IMR-90 (cell line): ENCODE measurements around the gene NETO2. TPM values are rescaled to one million over a fixed set of nuclear protein-coding genes. Genes with fewer than 3 reads are reported as not detected.

Experiments used
- ATAC-seq: fragments of 200-7000 bp; cut with Tn5 transposase; 2 replicates; pipeline ENCODE4 v1.9.1; 2020; ENCODE audit warnings: low read depth, mild to moderate bottlenecking, moderate library complexity
- BruUV-seq: library from RNA; stranded (reverse); fragments of 400-500 nt; replicated peaks from 2 replicates; lab custom pipeline; 2021; lab: Mats Ljungman, UMichigan
- CTCF ChIA-PET: fragments of 300-600 bp; formaldehyde crosslinking; extraction: SDS; loops from one replicate; lab custom pipeline; 2021; ENCODE audit warnings: antibody characterized with exemption; lab: Yijun Ruan, JAX
- POLR2A ChIA-PET: fragments of 300-600 bp; sonication (Branson Sonifier 250); formaldehyde crosslinking; loops from one replicate; lab custom pipeline; 2022; ENCODE audit warnings: antibody characterized with exemption; ENCODE audit not compliant: unreplicated experiment; lab: Charles Lee
- DNase-seq: peaks from one replicate; pipeline ENCODE4 v3.0.0; 2013
- H2AFZ ChIP-seq: replicated peaks from 2 replicates; pipeline ENCODE3; 2013; ENCODE audit warnings: low read length, mild to moderate bottlenecking; ENCODE audit not compliant: poor library complexity
- H2AK5ac ChIP-seq: 2 replicates; pipeline ENCODE4 v1.6.1; 2013; ENCODE audit warnings: low read depth, low read length, inconsistent platforms
- H2AK9ac ChIP-seq: replicated peaks from 2 replicates; pipeline ENCODE3; 2013; ENCODE audit warnings: mild to moderate bottlenecking, low read depth, low read length, moderate library complexity; ENCODE audit not compliant: poor library complexity
- H2BK120ac ChIP-seq: 2 replicates; pipeline ENCODE4 v1.6.1; 2013; ENCODE audit warnings: low read depth, low read length, inconsistent platforms
- H2BK15ac ChIP-seq: 3 replicates; pipeline ENCODE4 v1.6.1; 2013; ENCODE audit warnings: low read depth, low read length, inconsistent platforms
- H2BK20ac ChIP-seq: 2 replicates; pipeline ENCODE4 v1.6.1; 2013; ENCODE audit warnings: low read depth, mild to moderate bottlenecking, inconsistent platforms, low read length, moderate library complexity
- H2BK5ac ChIP-seq: 2 replicates; pipeline ENCODE4 v1.6.1; 2013; ENCODE audit warnings: mild to moderate bottlenecking, low read depth, low read length, inconsistent platforms; ENCODE audit not compliant: poor library complexity, severe bottlenecking
- H3K14ac ChIP-seq: replicated peaks from 2 replicates; pipeline ENCODE4 v1.6.1; 2013; ENCODE audit warnings: low read depth, low read length, inconsistent platforms
- H3K18ac ChIP-seq: 2 replicates; pipeline ENCODE4 v1.6.1; 2013; ENCODE audit warnings: low read depth, low read length, control low read depth
- H3K23ac ChIP-seq: 2 replicates; pipeline ENCODE4 v1.6.1; 2013; ENCODE audit warnings: low read depth, low read length, inconsistent platforms
- H3K27ac ChIP-seq: 2 replicates; pipeline ENCODE4 v1.5.1; 2013; ENCODE audit warnings: mild to moderate bottlenecking, control low read depth, low read length; ENCODE audit not compliant: insufficient read depth
- H3K27me3 ChIP-seq: 2 replicates; pipeline ENCODE4 v1.6.1; 2013; ENCODE audit warnings: low read length; ENCODE audit not compliant: control insufficient read depth, insufficient read depth
- H3K36me3 ChIP-seq: 2 replicates; pipeline ENCODE4 v1.6.1; 2013; ENCODE audit warnings: low read length, mixed read lengths; ENCODE audit not compliant: control insufficient read depth, insufficient read depth
- H3K4ac ChIP-seq: 2 replicates; pipeline ENCODE4 v1.6.1; 2013; ENCODE audit warnings: low read depth, low read length, inconsistent platforms
- H3K4me1 ChIP-seq: 2 replicates; pipeline ENCODE4 v1.6.1; 2013; ENCODE audit warnings: low read length, mixed read lengths; ENCODE audit not compliant: control insufficient read depth, insufficient read depth
- H3K4me2 ChIP-seq: 2 replicates; pipeline ENCODE4 v1.6.1; 2013; ENCODE audit warnings: low read depth, mild to moderate bottlenecking, control low read depth, low read length, moderate library complexity
- H3K4me3 ChIP-seq: 2 replicates; pipeline ENCODE4 v1.5.1; 2013; ENCODE audit warnings: low read depth, mild to moderate bottlenecking, control low read depth, low read length, moderate library complexity; ENCODE audit not compliant: insufficient read depth
- H3K56ac ChIP-seq: 2 replicates; pipeline ENCODE4 v1.6.1; 2013; ENCODE audit warnings: low read length, inconsistent platforms; ENCODE audit not compliant: insufficient read depth; ENCODE audit errors: extremely low read depth
- H3K79me1 ChIP-seq, 2 experiments: 2 replicates each; pipeline ENCODE4 v1.6.1; 2013; ENCODE audit warnings: low read length in 2 of 2, inconsistent platforms in 1 of 2, low read depth in 1 of 2
- H3K9ac ChIP-seq: 2 replicates; pipeline ENCODE4 v1.6.1; 2013; ENCODE audit warnings: low read depth, low read length, control low read depth
- H3K9me1 ChIP-seq: 2 replicates; pipeline ENCODE4 v1.6.1; 2013; ENCODE audit warnings: low read length, inconsistent platforms; ENCODE audit not compliant: insufficient read depth
- H3K9me3 ChIP-seq: 2 replicates; pipeline ENCODE4 v1.6.1; 2013; ENCODE audit warnings: low read length; ENCODE audit not compliant: control insufficient read depth, insufficient read depth
- H4K20me1 ChIP-seq: 2 replicates; pipeline ENCODE4 v1.6.1; 2013; ENCODE audit warnings: low read length, inconsistent platforms; ENCODE audit not compliant: insufficient read depth
- H4K5ac ChIP-seq: 2 replicates; pipeline ENCODE4 v1.6.1; 2013; ENCODE audit warnings: mild to moderate bottlenecking, low read depth, low read length, control low read depth
- H4K8ac ChIP-seq, 2 experiments: 2 replicates each; pipeline ENCODE4 v1.6.1; 2013; ENCODE audit warnings: low read depth in 2 of 2, low read length in 2 of 2, control low read depth in 1 of 2, inconsistent platforms in 1 of 2
- H4K91ac ChIP-seq: 2 replicates; pipeline ENCODE4 v1.6.1; 2013; ENCODE audit warnings: low read depth, low read length, inconsistent platforms; ENCODE audit not compliant: insufficient read depth
- CEBPB ChIP-seq: IDR thresholded peaks from 2 replicates; pipeline ENCODE4 v1.6.1; 2012; ENCODE audit warnings: low read depth, low read length, improper control_type of control experiment
- FOS ChIP-seq: fragments of 150-350 bp; IDR thresholded peaks from 2 replicates; pipeline ENCODE4 v1.6.1; 2016; ENCODE audit warnings: low read depth, low read length
- MAFK ChIP-seq: IDR thresholded peaks from 2 replicates; pipeline ENCODE4 v1.6.1; 2012; ENCODE audit warnings: low read depth, low read length, improper control_type of control experiment
- MAZ ChIP-seq: IDR thresholded peaks from 2 replicates; pipeline ENCODE4 v1.6.1; 2012; ENCODE audit warnings: low read depth, mild to moderate bottlenecking, low read length, improper control_type of control experiment, moderate library complexity, borderline replicate concordance
- NFE2L2 ChIP-seq: fragments of 150-350 bp; IDR thresholded peaks from 2 replicates; pipeline ENCODE4 v1.6.1; 2016; ENCODE audit warnings: low read depth, mild to moderate bottlenecking, low read length
- POLR2A ChIP-seq: IDR thresholded peaks from 2 replicates; pipeline ENCODE4 v1.6.1; 2012; ENCODE audit warnings: mild to moderate bottlenecking, low read depth, low read length
- RCOR1 ChIP-seq: IDR thresholded peaks from 2 replicates; pipeline ENCODE4 v1.6.1; 2012; ENCODE audit warnings: mild to moderate bottlenecking, low read length, improper control_type of control experiment; ENCODE audit not compliant: insufficient replicate concordance
- RFX5 ChIP-seq: IDR thresholded peaks from 2 replicates; pipeline ENCODE4 v1.8.0; 2012; ENCODE audit warnings: low read depth, mild to moderate bottlenecking, low read length, moderate library complexity
- WGBS, 2 experiments: methylation state at CpG; one replicate each; pipeline versions ENCODE4 v1.1.5 to v1.1.7; 2013; ENCODE audit warnings: missing lambda C conversion rate in 2 of 2; ENCODE audit not compliant: insufficient read length in 1 of 2; ENCODE audit errors: extremely low coverage in 2 of 2; 5-methylcytosine and 5-hydroxymethylcytosine counted together
- dilution Hi-C: fragments of 300-500 bp; cut with HindIII; formaldehyde crosslinking; loops from one replicate; pipeline ENCODE4 v1.14.3; 2018; ENCODE audit warnings: low sequenced_read_pairs; ENCODE audit not compliant: unreplicated experiment
- in situ Hi-C: fragments of 300-500 bp; cut with MboI; formaldehyde crosslinking; loops from 3 replicates; pipeline ENCODE4 v1.14.3; 2019; ENCODE audit warnings: low sequenced_read_pairs, inconsistent platforms, mixed read lengths
- intact Hi-C: fragments of 100-400 bp; cut with micrococcal nuclease; formaldehyde crosslinking; loops from 2 replicates; pipeline ENCODE4 v1.10.0; 2022
- polyA plus RNA-seq, 3 experiments: library from polyadenylated mRNA; depleted of rRNA; stranded (reverse); fragments of >200 nt; gene quantifications; 2 replicates each; pipeline ENCODE4 v1.2.3, GENCODE V29; 2012; ENCODE audit warnings: low replicate concordance in 1 of 3
- total RNA-seq: library from RNA; depleted of rRNA; stranded (reverse); fragments of >200 nt; gene quantifications from 2 replicates; pipeline ENCODE4 v1.2.3, GENCODE V29; 2012
- TF ChIP-seq, protein P1 (sequence below): fragments of 150-350 bp; IDR thresholded peaks from 2 replicates; pipeline ENCODE4 v1.6.1; 2017; ENCODE audit warnings: mild to moderate bottlenecking, antibody characterized with exemption, low read length, low read depth
- TF ChIP-seq, protein P2 (sequence below): conservative IDR thresholded peaks from 2 replicates; pipeline ENCODE4 v1.5.1; 2012; ENCODE audit warnings: mild to moderate bottlenecking, low read depth, low read length, improper control_type of control experiment

Gene NETO2
- total and polyA plus RNA-seq, 2 of the 4 experiments (the other 2 are of a cell fraction): 38.5 to 39.3 TPM

DNA sequence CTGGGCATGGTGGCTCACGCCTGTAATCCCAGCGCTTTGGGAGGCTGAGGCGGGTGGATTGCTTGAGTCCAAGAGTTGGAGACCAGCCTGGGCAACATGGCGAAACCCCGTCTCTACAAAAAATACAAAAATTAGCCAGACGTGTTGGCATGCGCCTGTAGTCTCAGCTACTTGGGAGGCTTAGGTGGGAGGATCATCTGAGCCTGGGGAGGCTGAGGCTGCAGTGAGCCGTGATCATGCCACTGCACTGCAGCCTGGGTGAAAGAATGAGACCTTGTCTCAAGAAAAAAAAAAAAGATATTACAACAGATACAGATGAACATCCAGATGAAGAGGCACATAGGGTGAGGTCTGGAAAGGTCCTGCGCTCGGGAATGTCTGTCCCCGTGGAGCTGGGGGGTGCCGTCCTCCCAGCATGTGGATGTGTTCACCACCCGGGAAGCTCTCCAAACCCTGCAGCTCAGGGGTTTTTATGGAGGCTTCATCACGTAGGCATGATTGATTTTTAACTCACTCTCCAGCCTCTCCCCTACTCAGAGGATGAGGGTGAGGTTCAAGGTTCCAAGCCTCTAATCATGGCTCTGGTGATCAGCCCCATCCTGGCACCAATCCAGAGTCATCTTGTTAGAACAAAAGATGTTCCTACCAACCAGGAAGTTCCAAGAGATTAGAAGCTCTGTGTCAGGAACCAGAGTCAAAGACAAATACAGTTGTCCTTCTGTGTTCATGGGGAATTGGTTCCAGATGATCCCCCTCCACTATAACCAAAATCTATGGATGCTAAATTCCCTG, 85.3 kb downstream of the NETO2 start:
- POLR2A ChIA-PET: no interaction called here
- intact Hi-C loops (no loop called here), in situ Hi-C loops (no loop called here), dilution Hi-C loops (no loop called here)
- TF ChIP-seq MAFK (no peak), NFE2L2 (no peak), POLR2A (no peak), CEBPB (no peak), MAZ (no peak), FOS (no peak), RFX5 (no peak), RCOR1 (no peak)
- TF ChIP-seq, protein P1, sequence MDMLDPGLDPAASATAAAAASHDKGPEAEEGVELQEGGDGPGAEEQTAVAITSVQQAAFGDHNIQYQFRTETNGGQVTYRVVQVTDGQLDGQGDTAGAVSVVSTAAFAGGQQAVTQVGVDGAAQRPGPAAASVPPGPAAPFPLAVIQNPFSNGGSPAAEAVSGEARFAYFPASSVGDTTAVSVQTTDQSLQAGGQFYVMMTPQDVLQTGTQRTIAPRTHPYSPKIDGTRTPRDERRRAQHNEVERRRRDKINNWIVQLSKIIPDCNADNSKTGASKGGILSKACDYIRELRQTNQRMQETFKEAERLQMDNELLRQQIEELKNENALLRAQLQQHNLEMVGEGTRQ: no peak
- TF ChIP-seq, protein P2, sequence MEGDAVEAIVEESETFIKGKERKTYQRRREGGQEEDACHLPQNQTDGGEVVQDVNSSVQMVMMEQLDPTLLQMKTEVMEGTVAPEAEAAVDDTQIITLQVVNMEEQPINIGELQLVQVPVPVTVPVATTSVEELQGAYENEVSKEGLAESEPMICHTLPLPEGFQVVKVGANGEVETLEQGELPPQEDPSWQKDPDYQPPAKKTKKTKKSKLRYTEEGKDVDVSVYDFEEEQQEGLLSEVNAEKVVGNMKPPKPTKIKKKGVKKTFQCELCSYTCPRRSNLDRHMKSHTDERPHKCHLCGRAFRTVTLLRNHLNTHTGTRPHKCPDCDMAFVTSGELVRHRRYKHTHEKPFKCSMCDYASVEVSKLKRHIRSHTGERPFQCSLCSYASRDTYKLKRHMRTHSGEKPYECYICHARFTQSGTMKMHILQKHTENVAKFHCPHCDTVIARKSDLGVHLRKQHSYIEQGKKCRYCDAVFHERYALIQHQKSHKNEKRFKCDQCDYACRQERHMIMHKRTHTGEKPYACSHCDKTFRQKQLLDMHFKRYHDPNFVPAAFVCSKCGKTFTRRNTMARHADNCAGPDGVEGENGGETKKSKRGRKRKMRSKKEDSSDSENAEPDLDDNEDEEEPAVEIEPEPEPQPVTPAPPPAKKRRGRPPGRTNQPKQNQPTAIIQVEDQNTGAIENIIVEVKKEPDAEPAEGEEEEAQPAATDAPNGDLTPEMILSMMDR: no peak
- Histone ChIP-seq H2BK15ac (no peak overlapping the region), H3K23ac (no peak overlapping the region), H3K18ac (no peak overlapping the region), H3K9me3 (no peaks in the 10 kb centered on the region), H4K8ac (no peak overlapping the region), H3K9ac (no peak overlapping the region), H3K4me3 (no peak overlapping the region), H4K20me1 (no peaks in the 10 kb centered on the region), H2AFZ (no peak overlapping the region), H3K4me1 (no peaks in the 10 kb centered on the region), H3K9me1 (no peaks in the 10 kb centered on the region), H2AK9ac (no peak overlapping the region), H3K79me1 (no peaks in the 10 kb centered on the region), H3K4ac (no peak overlapping the region), H2BK5ac (no peak overlapping the region), H3K4me2 (no peak overlapping the region), H3K56ac (no peak overlapping the region), H3K36me3 (no peaks in the 10 kb centered on the region), H4K5ac (no peak overlapping the region), H2AK5ac (no peak overlapping the region), H3K14ac (no peak overlapping the region), H3K27me3 (peaks cover 10% of the 10 kb centered on the region), H2BK120ac (no peak overlapping the region), H2BK20ac (no peak overlapping the region), H3K27ac (no peak overlapping the region), H4K91ac (no peak overlapping the region)
- no CpG with 5 or more reads among the region's 14 CpGs for WGBS, 2 experiments
- DNase-seq (no peak), ATAC-seq (no peak)
- no TSS peak for BruUV-seq
- CTCF ChIA-PET: no interaction called here
